Measurements from ENCODE around the gene BLOC1S6. TPM values are rescaled to one million over a fixed set of nuclear protein-coding genes. Genes with fewer than 3 reads are reported as not detected.
A peak's percentile ranks its signal among the peaks of the same experiment; 100 is the strongest.

Gene BLOC1S6
- total RNA-seq, 2 donors from 2014 or later: 46.0 to 82.5 TPM

DNA sequence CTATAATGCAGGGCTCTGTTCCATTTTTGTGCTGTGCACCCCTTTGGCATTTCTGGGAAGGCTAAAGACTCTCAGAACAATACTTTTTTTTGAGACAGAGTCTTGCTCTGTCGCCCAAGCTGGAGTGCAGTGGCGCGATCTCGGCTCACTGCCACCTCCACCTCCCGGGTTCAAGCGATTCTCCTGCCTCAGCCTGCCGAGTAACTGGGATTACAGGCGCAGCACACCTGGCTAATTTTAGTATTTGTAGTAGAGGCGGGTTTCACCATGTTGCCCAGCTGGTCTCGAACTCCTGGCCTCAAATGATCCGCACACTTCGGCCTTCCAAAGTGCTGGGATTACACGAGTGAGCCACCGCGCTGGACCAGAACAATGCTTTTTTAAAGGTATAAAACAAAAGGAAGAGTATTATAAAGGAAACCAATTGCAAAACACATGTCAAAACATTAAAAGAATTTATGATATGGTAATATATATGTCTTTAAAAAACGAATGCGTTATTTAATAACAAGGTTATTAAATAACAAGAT lies 48.6 kb downstream of the BLOC1S6 start:
- Histone ChIP-seq H3K9me3 (no peaks in the 10 kb centered on the region), H3K4me3 (peak overlapping the region; percentile 72 to 79), H3K36me3 (no peaks in the 10 kb centered on the region), H3K27me3 (replicated peaks; ENCODE audit: insufficient read depth) (no peaks in the 10 kb centered on the region), H3K27ac (peak overlapping the region; percentile 88 to 93), H3K4me1 (replicated peaks) (peaks cover under 1% of the 10 kb centered on the region)
- intact Hi-C loops (cut with DNase I): loop anchor here (10.0 kb wide), 1 partner anchor 259 kb away; no protein-coding TSS in a partner anchor
- TF ChIP-seq CTCF (IDR thresholded peaks at IDR 0.05) (no peak), POLR2AphosphoS5 (IDR thresholded peaks at IDR 0.05) (no peak), POLR2A (IDR thresholded peaks at IDR 0.05) (no peak)
- DNase-seq (ENCODE audit: low spot score): no peak
- 42% methylated on average over 17 of the region's 17 CpGs for WGBS

GRCh38 chr15:45637141-45637540 lies 50.0 kb downstream of the BLOC1S6 start:
- Histone ChIP-seq H3K9me3 (no peaks in the 10 kb centered on the region), H3K36me3 (no peaks in the 10 kb centered on the region), H3K4me1 (replicated peaks) (peaks cover 8% of the 10 kb centered on the region), H3K4me3 (peak overlapping the region; percentile 3 to 16), H3K27me3 (replicated peaks; ENCODE audit: insufficient read depth) (no peaks in the 10 kb centered on the region), H3K27ac (peak overlapping the region; percentile 75 to 80)
- TF ChIP-seq POLR2AphosphoS5 (IDR thresholded peaks at IDR 0.05): no peak
- no peak for TF ChIP-seq CTCF (IDR thresholded peaks at IDR 0.05)
- TF ChIP-seq POLR2A (IDR thresholded peaks at IDR 0.05): no peak
- intact Hi-C loops (cut with DNase I): loop anchor here (10.0 kb wide), 1 partner anchor 258 kb away; no protein-coding TSS in a partner anchor
- DNase-seq (ENCODE audit: low spot score): no peak
- 92% methylated on average over 1 of the region's 1 CpG for whole genome bisulfite sequencing

GRCh38 chr15:45637552-45638033 lies 50.4 kb downstream of the BLOC1S6 start:
- Histone ChIP-seq H3K27ac (peak overlapping the region; percentile 75 to 80), H3K9me3 (no peaks in the 10 kb centered on the region), H3K27me3 (replicated peaks; ENCODE audit: insufficient read depth) (no peaks in the 10 kb centered on the region), H3K4me3 (peak overlapping the region; percentile 3 to 16), H3K36me3 (no peaks in the 10 kb centered on the region), H3K4me1 (replicated peaks) (peaks cover 11% of the 10 kb centered on the region)
- 2% methylated on average over 6 of the region's 6 CpGs for WGBS
- peak; percentile 71 for DNase-seq (ENCODE audit: low spot score)
- TF ChIP-seq POLR2A (IDR thresholded peaks at IDR 0.05) (peak; percentile 28), POLR2AphosphoS5 (IDR thresholded peaks at IDR 0.05) (peak; percentile 87), CTCF (IDR thresholded peaks at IDR 0.05) (no peak)
- intact Hi-C loops (cut with DNase I): loop anchor here (10.0 kb wide), 1 partner anchor 257 kb away; no protein-coding TSS in a partner anchor

- peak overlapping the region; percentile 41 to 45 for H3K27ac ChIP-seq
- no peak for DNase-seq (ENCODE audit: low spot score)
- no peaks in the 10 kb centered on the region for H3K9me3 ChIP-seq
- H3K4me1 ChIP-seq (replicated peaks): peaks cover 11% of the 10 kb centered on the region
- H3K36me3 ChIP-seq: no peaks in the 10 kb centered on the region
- H3K4me3 ChIP-seq: no peak overlapping the region
- intact Hi-C loops (cut with DNase I): no loop called here
- H3K27me3 ChIP-seq (replicated peaks; ENCODE audit: insufficient read depth): no peaks in the 10 kb centered on the region
- 21% methylated on average over 2 of the region's 2 CpGs for WGBS
- no peak for TF ChIP-seq CTCF (IDR thresholded peaks at IDR 0.05)
- no peak for TF ChIP-seq POLR2A (IDR thresholded peaks at IDR 0.05)
- TF ChIP-seq POLR2AphosphoS5 (IDR thresholded peaks at IDR 0.05): no peak
Observed at GRCh38 chr15:45640616-45641015, 53.4 kb downstream of the BLOC1S6 start.

- 7% methylated on average over 1 of the region's 1 CpG for WGBS
- Histone ChIP-seq H3K9me3 (no peaks in the 10 kb centered on the region), H3K27me3 (replicated peaks; ENCODE audit: insufficient read depth) (no peaks in the 10 kb centered on the region), H3K36me3 (no peaks in the 10 kb centered on the region), H3K4me1 (replicated peaks) (peaks cover 11% of the 10 kb centered on the region), H3K27ac (peak overlapping the region; percentile 41 to 45), H3K4me3 (no peak overlapping the region)
- TF ChIP-seq POLR2A (IDR thresholded peaks at IDR 0.05) (no peak), POLR2AphosphoS5 (IDR thresholded peaks at IDR 0.05) (peak; percentile 76), CTCF (IDR thresholded peaks at IDR 0.05) (peak in 2 of 4 experiments; percentile 16 to 18)
- intact Hi-C loops (cut with DNase I): no loop called here
- peak; percentile 58 for DNase-seq (ENCODE audit: low spot score)
Observed at GRCh38 chr15:45641374-45641781, 54.2 kb downstream of the BLOC1S6 start.

Measured in prostate gland (tissue), 2 donors.